ENCODE data around the gene CARM1.

The CARM1 gene

GRCh38 chr19:10921199-10921909 lies 50.0 kb downstream of the CARM1 start:
- DNase-seq (ENCODE audit: low spot score) = no peak
- no peak for TF ChIP-seq CTCF (IDR thresholded peaks at IDR 0.05; ENCODE audit: extremely low read depth, missing control alignments)

- no peak for DNase-seq (ENCODE audit: low spot score)
- no peak for TF ChIP-seq CTCF (IDR thresholded peaks at IDR 0.05; ENCODE audit: extremely low read depth, missing control alignments)
Measured at GRCh38 chr19:10921910-10922637, 50.7 kb downstream of the CARM1 start.

GRCh38 chr19:10922638-10923014 lies 51.3 kb downstream of the CARM1 start:
- DNase-seq (ENCODE audit: low spot score) = no peak
- no peak for TF ChIP-seq CTCF (IDR thresholded peaks at IDR 0.05; ENCODE audit: extremely low read depth, missing control alignments)

GRCh38 chr19:10923260-10924112 lies 52.1 kb downstream of the CARM1 start:
- no peak for TF ChIP-seq CTCF (IDR thresholded peaks at IDR 0.05; ENCODE audit: extremely low read depth, missing control alignments)
- no peak for DNase-seq (ENCODE audit: low spot score)

- no peak for TF ChIP-seq CTCF (IDR thresholded peaks at IDR 0.05; ENCODE audit: extremely low read depth, missing control alignments)
- no peak for DNase-seq (ENCODE audit: low spot score)
Measured at GRCh38 chr19:10924597-10924996, 53.2 kb downstream of the CARM1 start.

- no peak for TF ChIP-seq CTCF (IDR thresholded peaks at IDR 0.05; ENCODE audit: extremely low read depth, missing control alignments)
- DNase-seq (ENCODE audit: low spot score) = no peak
Measured at GRCh38 chr19:10927730-10928562, 56.6 kb downstream of the CARM1 start.
